GM19240 (cell line): ENCODE results near the gene CYB5A.
A peak's percentile ranks its signal among the peaks of the same experiment; 100 is the strongest.

ENCODE experiments used
- DNase-seq: peaks from one replicate; pipeline ENCODE4 v3.0.0; 2011; ENCODE audit warnings: low spot score; ENCODE audit not compliant: insufficient read length

Gene CYB5A

GRCh38 chr18:74278058-74278457, 13.7 kb downstream of the CYB5A start:
- DNase-seq, result no peak

- no peak for DNase-seq
Observed at GRCh38 chr18:74277296-74277695, 14.5 kb downstream of the CYB5A start.

- DNase-seq, result no peak
Observed at GRCh38 chr18:74276609-74277008, 15.2 kb downstream of the CYB5A start.

- DNase-seq, result no peak
Observed at GRCh38 chr18:74275736-74276135, 16.0 kb downstream of the CYB5A start.

GRCh38 chr18:74274700-74275099, 17.1 kb downstream of the CYB5A start:
- no peak for DNase-seq

- DNase-seq, result no peak
Observed at GRCh38 chr18:74273394-74273793, 18.4 kb downstream of the CYB5A start.

GRCh38 chr18:74271635-74272034, 20.1 kb downstream of the CYB5A start:
- no peak for DNase-seq

- DNase-seq, result no peak
Observed at GRCh38 chr18:74268933-74269620, 22.7 kb downstream of the CYB5A start.

- DNase-seq, result no peak
Observed at GRCh38 chr18:74268175-74268574, 23.6 kb downstream of the CYB5A start.

- no peak for DNase-seq
Observed at GRCh38 chr18:74266161-74266560, 25.6 kb downstream of the CYB5A start.

- no peak for DNase-seq
Observed at GRCh38 chr18:74265546-74266098, 26.1 kb downstream of the CYB5A start.

- DNase-seq, result peak; percentile 22
Observed at GRCh38 chr18:74264303-74265020, 27.3 kb downstream of the CYB5A start.

GRCh38 chr18:74261053-74261713, 30.6 kb downstream of the CYB5A start:
- no peak for DNase-seq

- DNase-seq, result no peak
Observed at GRCh38 chr18:74259347-74259746, 32.4 kb downstream of the CYB5A start.

- DNase-seq, result no peak
Observed at GRCh38 chr18:74257083-74257482, 34.7 kb downstream of the CYB5A start.

GRCh38 chr18:74256190-74256589, 35.6 kb downstream of the CYB5A start:
- no peak for DNase-seq

GRCh38 chr18:74255131-74255616, 36.6 kb downstream of the CYB5A start:
- no peak for DNase-seq

- no peak for DNase-seq
Observed at GRCh38 chr18:74252039-74252395, 39.7 kb downstream of the CYB5A start.

- DNase-seq, result no peak
Observed at GRCh38 chr18:74251297-74252038, 40.3 kb downstream of the CYB5A start.

- no peak for DNase-seq
Observed at GRCh38 chr18:74250131-74250530, 41.6 kb downstream of the CYB5A start.

- no peak for DNase-seq
Observed at GRCh38 chr18:74249181-74249968, 42.4 kb downstream of the CYB5A start.
